SK-N-SH (cell line): ENCODE results near the gene STARD7. TPM values are rescaled to one million over a fixed set of nuclear protein-coding genes. Genes with fewer than 3 reads are reported as not detected.

ENCODE experiments used
- CTCF ChIA-PET: fragments of 300-600, 350-600 bp; formaldehyde crosslinking; extraction: SDS; loops from one replicate; lab custom pipeline; 2021; lab: Yijun Ruan, JAX
- POLR2A ChIA-PET: fragments of 350-600 bp; sonication (Branson Sonifier 250); formaldehyde crosslinking; extraction: SDS; loops from one replicate; lab custom pipeline; 2020; ENCODE audit warnings: antibody characterized with exemption, inconsistent platforms; lab: Yijun Ruan, JAX
- DNase-seq: peaks from one replicate; pipeline ENCODE4 v3.0.0; 2012
- H2AFZ ChIP-seq: fragments of 200-600 bp; sonication (generic); 2 replicates; pipeline ENCODE4 v1.8.1; 2016; ENCODE audit warnings: antibody characterized with exemption, mild to moderate bottlenecking, low read depth
- H3F3A ChIP-seq: fragments of 200-600 bp; sonication (generic); replicated peaks from 2 replicates; pipeline ENCODE3; 2016; ENCODE audit warnings: antibody characterized with exemption, mild to moderate bottlenecking; ENCODE audit not compliant: insufficient read depth
- H3K27ac ChIP-seq, 2 experiments: fragments of 200-500 bp in 1 of 2; fragments of 200-600 bp in 1 of 2; sonication (Bioruptor generic) in 1 of 2; sonication (generic), shearing (Covaris generic) in 1 of 2; 2 replicates each; pipeline versions ENCODE4 v1.5.1 to v1.6.1; 2014 to 2016; ENCODE audit warnings: low read depth in 2 of 2, inconsistent platforms in 1 of 2, low read length in 1 of 2, mild to moderate bottlenecking in 1 of 2, mixed read lengths in 1 of 2
- H3K27me3 ChIP-seq: fragments of 200-600 bp; sonication (generic), shearing (Covaris generic); 2 replicates; pipeline ENCODE4 v1.6.1; 2016; ENCODE audit warnings: mixed run types; ENCODE audit not compliant: insufficient read depth
- H3K36me3 ChIP-seq, 2 experiments: fragments of 200-500 bp in 1 of 2; fragments of 200-600 bp in 1 of 2; sonication (Bioruptor generic) in 1 of 2; sonication (generic) in 1 of 2; replicated peaks in 1 of 2; 2 replicates each; pipeline versions ENCODE3 to v1.5.1; 2014 to 2016; ENCODE audit warnings: low read length in 1 of 2, mild to moderate bottlenecking in 1 of 2; ENCODE audit not compliant: insufficient read depth in 2 of 2, control insufficient read depth in 1 of 2
- H3K4me1 ChIP-seq, 2 experiments: fragments of 200-500 bp in 1 of 2; fragments of 200-600 bp in 1 of 2; sonication (Bioruptor generic) in 1 of 2; sonication (generic), shearing (Covaris generic) in 1 of 2; 2 replicates each; pipeline versions ENCODE4 v1.5.1 to v1.6.1; 2014 to 2016; ENCODE audit warnings: low read depth in 1 of 2, low read length in 1 of 2, mixed run types in 1 of 2; ENCODE audit not compliant: insufficient read depth in 2 of 2, control insufficient read depth in 1 of 2
- H3K4me2 ChIP-seq: fragments of 200-600 bp; sonication (generic), shearing (Covaris generic); 2 replicates; pipeline ENCODE4 v1.6.1; 2017; ENCODE audit warnings: mixed run types
- H3K4me3 ChIP-seq, 2 experiments: fragments of 200-500 bp in 1 of 2; fragments of 200-600 bp in 1 of 2; sonication (Bioruptor generic) in 1 of 2; sonication (generic), shearing (Covaris generic) in 1 of 2; 2 replicates each; pipeline versions ENCODE4 v1.5.1 to v1.8.1; 2014 to 2016; ENCODE audit warnings: low read depth in 2 of 2, inconsistent platforms in 1 of 2, low read length in 1 of 2, mild to moderate bottlenecking in 1 of 2, mixed read lengths in 1 of 2, moderate library complexity in 1 of 2
- H3K79me2 ChIP-seq: fragments of 200-600 bp; sonication (generic); 2 replicates; pipeline ENCODE4 v1.8.1; 2017; ENCODE audit warnings: mild to moderate bottlenecking; ENCODE audit not compliant: insufficient read depth
- H3K9ac ChIP-seq: fragments of 200-600 bp; sonication (generic); 2 replicates; pipeline ENCODE4 v1.6.1; 2017; ENCODE audit warnings: mixed run types
- H3K9me2 ChIP-seq: fragments of 200-600 bp; sonication (generic); 2 replicates; pipeline ENCODE4 v1.6.1; 2017; ENCODE audit warnings: mixed run types
- H3K9me3 ChIP-seq: fragments of 200-600 bp; sonication (generic); 2 replicates; pipeline ENCODE4 v1.6.1; 2017; ENCODE audit warnings: mixed run types, mild to moderate bottlenecking, moderate library complexity
- H4K20me1 ChIP-seq: fragments of 200-600 bp; sonication (generic); 2 replicates; pipeline ENCODE4 v1.6.1; 2017; ENCODE audit warnings: mild to moderate bottlenecking, mixed run types; ENCODE audit not compliant: insufficient read depth
- ELF1 ChIP-seq: IDR thresholded peaks from 2 replicates; pipeline ENCODE4 v1.4.0; 2012
- EP300 ChIP-seq, 2 experiments: IDR thresholded peaks; 2 replicates each; pipeline versions ENCODE4 v1.4.0 to v1.6.1; 2012; ENCODE audit warnings: borderline replicate concordance in 1 of 2, low read depth in 1 of 2, low read length in 1 of 2
- FOSL2 ChIP-seq: IDR thresholded peaks from 2 replicates; pipeline ENCODE4 v1.4.0; 2012; ENCODE audit warnings: low read depth, mild to moderate bottlenecking, moderate library complexity, borderline replicate concordance
- FOXM1 ChIP-seq: IDR thresholded peaks from 2 replicates; pipeline ENCODE4 v1.4.0; 2012; ENCODE audit warnings: low read depth, mild to moderate bottlenecking
- GABPA ChIP-seq: IDR thresholded peaks from 2 replicates; pipeline ENCODE4 v1.4.0; 2012; ENCODE audit warnings: low read depth, mild to moderate bottlenecking
- IRF3 ChIP-seq: fragments of 150-350 bp; IDR thresholded peaks from 2 replicates; pipeline ENCODE4 v1.6.1; 2016; ENCODE audit warnings: mild to moderate bottlenecking, low read depth, low read length
- JUND ChIP-seq: IDR thresholded peaks from 2 replicates; pipeline ENCODE4 v1.4.0; 2012
- NFIC ChIP-seq: IDR thresholded peaks from 2 replicates; pipeline ENCODE4 v1.4.0; 2012; ENCODE audit warnings: borderline replicate concordance
- RCOR1 ChIP-seq: fragments of 150-350 bp; IDR thresholded peaks from 2 replicates; pipeline ENCODE4 v1.6.1; 2017; ENCODE audit warnings: antibody characterized with exemption, low read length
- SIN3A ChIP-seq: IDR thresholded peaks from 2 replicates; pipeline ENCODE4 v1.6.1; 2012; ENCODE audit warnings: low read depth, mild to moderate bottlenecking, low read length, moderate library complexity, borderline replicate concordance
- TEAD4 ChIP-seq: IDR thresholded peaks from 2 replicates; pipeline ENCODE4 v1.4.0; 2012; ENCODE audit warnings: mild to moderate bottlenecking, borderline replicate concordance; ENCODE audit not compliant: insufficient read depth
- USF1 ChIP-seq: IDR thresholded peaks from 2 replicates; pipeline ENCODE4 v1.4.0; 2012; ENCODE audit warnings: low read depth, borderline replicate concordance
- WGBS: methylation state at CpG from one replicate; pipeline ENCODE4 v1.1.6; 2017; ENCODE audit warnings: low lambda C conversion rate; 5-methylcytosine and 5-hydroxymethylcytosine counted together
- polyA plus RNA-seq, 3 experiments: library from polyadenylated mRNA; depleted of rRNA; stranded (reverse); fragments of >200 nt; gene quantifications; 2 replicates each; pipeline ENCODE4 v1.2.3, GENCODE V29; 2012
- TF ChIP-seq, protein P1 (sequence below): IDR thresholded peaks from 2 replicates; pipeline ENCODE4 v1.6.1; 2012; ENCODE audit warnings: mild to moderate bottlenecking, low read depth, low read length, moderate library complexity
- TF ChIP-seq, protein P2 (sequence below): fragments of 200-600 bp; sonication (generic); IDR thresholded peaks from 2 replicates; pipeline ENCODE4 v1.6.1; 2017; ENCODE audit warnings: antibody characterized with exemption, mild to moderate bottlenecking, moderate library complexity

Gene STARD7
- polyA plus RNA-seq, 1 of the 3 experiments (the other 2 are of a cell fraction), result 36.1 TPM

DNA sequence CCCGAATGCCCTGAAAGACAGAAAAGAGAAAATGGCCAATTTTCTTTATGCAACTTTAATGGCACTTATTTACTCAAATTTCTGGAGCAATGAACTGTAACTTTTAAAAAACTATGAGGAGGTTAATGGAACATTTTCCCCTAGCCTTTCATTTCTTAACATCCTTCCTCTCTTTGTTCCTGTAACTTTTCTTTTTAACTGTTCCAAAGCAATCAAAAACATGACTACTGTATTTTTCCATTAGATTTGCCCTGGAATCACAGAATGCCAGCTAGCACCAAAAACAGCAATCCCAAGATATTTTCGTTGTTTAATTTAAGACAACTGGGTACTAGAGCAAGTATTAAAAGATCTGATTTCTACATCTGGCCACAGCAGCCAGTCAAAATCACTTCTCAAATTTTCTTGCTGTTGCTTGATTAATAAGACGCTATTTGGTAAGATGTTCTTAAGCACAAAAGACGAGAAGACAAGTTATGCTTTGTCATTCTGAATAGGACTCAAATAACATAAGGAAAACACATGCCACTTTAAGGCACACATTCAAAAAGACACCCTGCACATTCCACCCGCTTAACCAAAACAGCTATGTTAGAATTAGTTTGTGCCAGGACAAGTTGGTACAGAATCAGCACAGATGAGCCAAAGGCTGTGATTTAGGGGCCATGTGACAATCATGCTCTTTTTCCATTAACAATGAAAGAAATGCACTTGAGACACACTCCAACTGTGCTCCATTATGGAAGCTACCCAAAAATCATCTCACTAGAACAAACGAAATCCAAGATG, 3.6 kb downstream of the STARD7 start:
- Histone ChIP-seq H3F3A (peaks cover 4% of the 10 kb centered on the region), H3K9ac (no peak overlapping the region), H3K4me1 (peaks cover 25 to 26% of the 10 kb centered on the region in 2 experiments; a peak in 3 of 4 replicates), H3K4me2 (peak overlapping the region; percentile 41), H4K20me1 (peaks cover 76% of the 10 kb centered on the region), H3K9me2 (no peaks in the 10 kb centered on the region), H3K27ac (peak overlapping the region; percentile 25 to 37), H3K4me3 (no peak overlapping the region), H2AFZ (no peak overlapping the region), H3K27me3 (no peaks in the 10 kb centered on the region), H3K79me2 (peaks cover 91% of the 10 kb centered on the region), H3K9me3 (no peaks in the 10 kb centered on the region), H3K36me3 (no peaks in the 10 kb centered on the region)
- 80% methylated on average over 6 of the region's 6 CpGs for WGBS
- DNase-seq, result no peak
- CTCF ChIA-PET, result interaction anchor here (0.7 to 3.1 kb wide), 6 partner anchors 10 to 212 kb away, joined by 3 to 14 read pairs (median 4); no protein-coding TSS in a partner anchor
- POLR2A ChIA-PET, result no interaction called here
- TF ChIP-seq FOSL2 (no peak), RCOR1 (no peak), GABPA (no peak), ELF1 (no peak), IRF3 (no peak), TEAD4 (no peak), USF1 (no peak), FOXM1 (no peak), NFIC (no peak), SIN3A (no peak), EP300 (IDR thresholded peaks at IDR 0.05; ENCODE audit: borderline replicate concordance in 1 of 2, low read depth in 1 of 2, low read length in 1 of 2) (no peak), JUND (no peak)
- TF ChIP-seq, protein P1, sequence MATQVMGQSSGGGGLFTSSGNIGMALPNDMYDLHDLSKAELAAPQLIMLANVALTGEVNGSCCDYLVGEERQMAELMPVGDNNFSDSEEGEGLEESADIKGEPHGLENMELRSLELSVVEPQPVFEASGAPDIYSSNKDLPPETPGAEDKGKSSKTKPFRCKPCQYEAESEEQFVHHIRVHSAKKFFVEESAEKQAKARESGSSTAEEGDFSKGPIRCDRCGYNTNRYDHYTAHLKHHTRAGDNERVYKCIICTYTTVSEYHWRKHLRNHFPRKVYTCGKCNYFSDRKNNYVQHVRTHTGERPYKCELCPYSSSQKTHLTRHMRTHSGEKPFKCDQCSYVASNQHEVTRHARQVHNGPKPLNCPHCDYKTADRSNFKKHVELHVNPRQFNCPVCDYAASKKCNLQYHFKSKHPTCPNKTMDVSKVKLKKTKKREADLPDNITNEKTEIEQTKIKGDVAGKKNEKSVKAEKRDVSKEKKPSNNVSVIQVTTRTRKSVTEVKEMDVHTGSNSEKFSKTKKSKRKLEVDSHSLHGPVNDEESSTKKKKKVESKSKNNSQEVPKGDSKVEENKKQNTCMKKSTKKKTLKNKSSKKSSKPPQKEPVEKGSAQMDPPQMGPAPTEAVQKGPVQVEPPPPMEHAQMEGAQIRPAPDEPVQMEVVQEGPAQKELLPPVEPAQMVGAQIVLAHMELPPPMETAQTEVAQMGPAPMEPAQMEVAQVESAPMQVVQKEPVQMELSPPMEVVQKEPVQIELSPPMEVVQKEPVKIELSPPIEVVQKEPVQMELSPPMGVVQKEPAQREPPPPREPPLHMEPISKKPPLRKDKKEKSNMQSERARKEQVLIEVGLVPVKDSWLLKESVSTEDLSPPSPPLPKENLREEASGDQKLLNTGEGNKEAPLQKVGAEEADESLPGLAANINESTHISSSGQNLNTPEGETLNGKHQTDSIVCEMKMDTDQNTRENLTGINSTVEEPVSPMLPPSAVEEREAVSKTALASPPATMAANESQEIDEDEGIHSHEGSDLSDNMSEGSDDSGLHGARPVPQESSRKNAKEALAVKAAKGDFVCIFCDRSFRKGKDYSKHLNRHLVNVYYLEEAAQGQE, result no peak
- TF ChIP-seq, protein P2, sequence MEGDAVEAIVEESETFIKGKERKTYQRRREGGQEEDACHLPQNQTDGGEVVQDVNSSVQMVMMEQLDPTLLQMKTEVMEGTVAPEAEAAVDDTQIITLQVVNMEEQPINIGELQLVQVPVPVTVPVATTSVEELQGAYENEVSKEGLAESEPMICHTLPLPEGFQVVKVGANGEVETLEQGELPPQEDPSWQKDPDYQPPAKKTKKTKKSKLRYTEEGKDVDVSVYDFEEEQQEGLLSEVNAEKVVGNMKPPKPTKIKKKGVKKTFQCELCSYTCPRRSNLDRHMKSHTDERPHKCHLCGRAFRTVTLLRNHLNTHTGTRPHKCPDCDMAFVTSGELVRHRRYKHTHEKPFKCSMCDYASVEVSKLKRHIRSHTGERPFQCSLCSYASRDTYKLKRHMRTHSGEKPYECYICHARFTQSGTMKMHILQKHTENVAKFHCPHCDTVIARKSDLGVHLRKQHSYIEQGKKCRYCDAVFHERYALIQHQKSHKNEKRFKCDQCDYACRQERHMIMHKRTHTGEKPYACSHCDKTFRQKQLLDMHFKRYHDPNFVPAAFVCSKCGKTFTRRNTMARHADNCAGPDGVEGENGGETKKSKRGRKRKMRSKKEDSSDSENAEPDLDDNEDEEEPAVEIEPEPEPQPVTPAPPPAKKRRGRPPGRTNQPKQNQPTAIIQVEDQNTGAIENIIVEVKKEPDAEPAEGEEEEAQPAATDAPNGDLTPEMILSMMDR, result no peak
